Choroid plexus epithelial cell (primary cell): ENCODE results near the gene GJB6.
"Not testable (repeated sequence)": the region's sequence is repeated elsewhere in the genome, so short reads cannot be mapped to it uniquely, and the experiment has no call there.

Experiments
- DNase-seq: peaks from one replicate; pipeline ENCODE4 v3.0.0-alpha.2; 2010; ENCODE audit warnings: low read depth
- H3K4me3 ChIP-seq: 2 replicates; pipeline ENCODE4 v1.5.1; 2011; ENCODE audit warnings: low read depth, mild to moderate bottlenecking, control low read depth, low read length, moderate library complexity
- TF ChIP-seq, protein P1 (sequence below): conservative IDR thresholded peaks from 2 replicates; pipeline ENCODE4 v1.5.1; 2011; ENCODE audit warnings: low read depth, mild to moderate bottlenecking, control low read depth, inconsistent platforms, low read length, moderate library complexity

Gene GJB6

DNA sequence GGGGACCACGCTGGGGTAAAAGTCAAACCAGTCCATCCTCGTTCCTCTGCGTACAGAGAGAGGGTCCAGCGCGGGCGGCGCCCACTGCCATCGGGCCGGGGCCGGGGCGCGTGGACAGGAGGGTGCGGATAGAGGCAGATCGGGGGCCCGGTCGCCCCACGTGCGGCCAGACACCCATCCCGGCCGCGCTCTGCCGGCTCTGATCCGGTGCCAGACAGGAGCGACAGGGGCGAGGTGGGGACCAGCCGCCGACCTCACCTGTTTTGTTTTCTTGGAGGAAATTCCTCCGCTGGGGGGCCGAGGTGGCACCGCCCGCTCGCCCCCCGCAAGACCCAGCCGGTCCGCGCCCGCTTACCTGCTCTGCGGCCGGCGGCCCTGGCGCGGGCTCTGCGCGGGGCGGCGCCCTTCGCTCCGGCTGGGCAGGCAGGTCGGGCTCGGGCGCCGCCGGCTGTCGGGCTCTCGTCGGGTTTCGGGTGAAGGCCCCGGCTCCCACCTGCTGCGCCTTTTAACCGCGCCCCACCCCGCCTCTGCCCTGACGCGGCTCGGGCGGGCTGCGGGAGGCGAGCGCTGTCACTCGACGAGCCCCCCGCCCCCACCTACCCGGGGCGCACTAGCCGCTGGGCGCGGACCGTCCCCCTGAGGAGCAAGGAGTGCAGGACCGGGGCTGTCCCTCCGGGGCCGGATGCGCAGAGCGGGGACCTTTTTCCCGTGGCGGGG lies at the start of gene GJB6:
Gene GJB6 (minus strand): TSS at position 481 of the 717 bp plus-strand sequence. CDS start 8,839 bp downstream, outside the sequence.
- DNase-seq, result no peak
- no peak within 1 kb of the TSS for H3K4me3 ChIP-seq
- TF ChIP-seq, protein P1, sequence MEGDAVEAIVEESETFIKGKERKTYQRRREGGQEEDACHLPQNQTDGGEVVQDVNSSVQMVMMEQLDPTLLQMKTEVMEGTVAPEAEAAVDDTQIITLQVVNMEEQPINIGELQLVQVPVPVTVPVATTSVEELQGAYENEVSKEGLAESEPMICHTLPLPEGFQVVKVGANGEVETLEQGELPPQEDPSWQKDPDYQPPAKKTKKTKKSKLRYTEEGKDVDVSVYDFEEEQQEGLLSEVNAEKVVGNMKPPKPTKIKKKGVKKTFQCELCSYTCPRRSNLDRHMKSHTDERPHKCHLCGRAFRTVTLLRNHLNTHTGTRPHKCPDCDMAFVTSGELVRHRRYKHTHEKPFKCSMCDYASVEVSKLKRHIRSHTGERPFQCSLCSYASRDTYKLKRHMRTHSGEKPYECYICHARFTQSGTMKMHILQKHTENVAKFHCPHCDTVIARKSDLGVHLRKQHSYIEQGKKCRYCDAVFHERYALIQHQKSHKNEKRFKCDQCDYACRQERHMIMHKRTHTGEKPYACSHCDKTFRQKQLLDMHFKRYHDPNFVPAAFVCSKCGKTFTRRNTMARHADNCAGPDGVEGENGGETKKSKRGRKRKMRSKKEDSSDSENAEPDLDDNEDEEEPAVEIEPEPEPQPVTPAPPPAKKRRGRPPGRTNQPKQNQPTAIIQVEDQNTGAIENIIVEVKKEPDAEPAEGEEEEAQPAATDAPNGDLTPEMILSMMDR, result no peak

DNA sequence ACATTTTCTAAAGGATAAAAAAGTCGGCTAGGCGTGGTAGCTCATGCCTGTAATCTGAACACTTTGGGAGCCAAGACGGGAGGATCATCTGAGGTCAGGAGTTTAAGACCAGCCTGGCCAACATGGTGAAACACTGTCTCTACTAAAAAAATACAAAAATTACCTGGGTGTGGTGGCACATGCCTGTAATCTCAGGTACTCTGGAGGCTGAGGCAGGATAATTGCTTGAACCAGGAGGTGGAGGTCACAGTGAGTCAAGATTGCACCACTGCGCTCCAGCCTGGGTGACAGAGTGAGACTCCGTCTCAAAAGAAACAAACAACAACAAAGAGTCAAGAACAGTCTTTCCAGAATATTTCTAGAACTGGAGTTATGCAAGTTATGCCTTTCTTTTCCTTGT lies 44.8 kb upstream of the GJB6 start:
- H3K4me3 ChIP-seq, result not testable (repeated sequence)

DNA sequence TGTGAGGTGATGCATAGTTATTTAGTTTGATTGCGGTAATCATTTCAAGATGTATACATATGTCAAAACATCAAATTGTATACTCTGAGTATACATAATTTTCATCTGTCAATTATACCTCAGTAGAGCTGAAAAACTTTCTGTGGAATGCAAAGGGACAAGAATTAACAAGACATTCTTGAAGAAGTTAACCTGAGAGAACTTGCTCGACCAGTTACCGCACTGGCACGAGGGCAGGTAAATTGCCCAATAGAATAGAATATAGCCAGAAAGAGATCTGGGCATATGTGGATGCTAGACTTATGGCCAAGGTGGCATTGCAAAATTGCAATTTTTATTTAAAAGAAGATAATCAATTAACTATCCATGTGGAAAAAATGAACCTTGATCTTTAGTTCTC lies 42.3 kb upstream of the GJB6 start:
- no peak overlapping the region for H3K4me3 ChIP-seq
- TF ChIP-seq, protein P1, result no peak

More for the DNA sequence above, 44.8 kb upstream of the GJB6 start:
- DNase-seq, result not testable (repeated sequence)

DNA sequence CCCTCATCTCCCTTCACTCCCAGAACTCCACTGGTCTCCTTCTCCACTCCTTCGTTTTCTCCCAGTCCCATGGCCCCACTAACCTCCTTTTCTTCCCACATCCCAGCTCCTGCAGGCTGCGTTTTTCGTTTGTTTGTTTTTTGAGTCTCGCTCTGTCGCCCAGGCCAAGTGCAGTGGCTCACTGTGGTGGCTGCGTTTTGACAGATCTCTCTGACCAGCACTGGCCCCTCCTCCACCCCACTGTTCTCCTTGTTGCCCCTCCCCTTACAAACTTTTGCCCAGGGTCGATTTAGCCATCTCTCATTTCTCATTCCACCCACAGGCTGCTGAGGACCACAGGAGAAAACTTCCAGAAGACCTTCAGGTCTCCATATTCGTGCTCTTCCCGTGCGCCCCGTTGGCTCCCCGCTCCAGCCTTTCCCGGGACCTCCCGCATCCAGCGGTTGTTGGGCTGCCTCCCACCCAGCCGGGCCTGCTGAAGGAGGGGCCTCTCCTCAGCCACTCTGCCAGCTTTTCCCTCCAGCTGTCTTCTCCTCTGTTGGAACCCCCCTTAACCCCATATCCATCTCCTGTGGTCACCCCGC lies 40.6 kb upstream of the GJB6 start:
- DNase-seq, result no peak
- TF ChIP-seq, protein P1, result no peak
- H3K4me3 ChIP-seq, result no peak overlapping the region

More for the DNA sequence above, 42.3 kb upstream of the GJB6 start:
- no peak for DNase-seq

DNA sequence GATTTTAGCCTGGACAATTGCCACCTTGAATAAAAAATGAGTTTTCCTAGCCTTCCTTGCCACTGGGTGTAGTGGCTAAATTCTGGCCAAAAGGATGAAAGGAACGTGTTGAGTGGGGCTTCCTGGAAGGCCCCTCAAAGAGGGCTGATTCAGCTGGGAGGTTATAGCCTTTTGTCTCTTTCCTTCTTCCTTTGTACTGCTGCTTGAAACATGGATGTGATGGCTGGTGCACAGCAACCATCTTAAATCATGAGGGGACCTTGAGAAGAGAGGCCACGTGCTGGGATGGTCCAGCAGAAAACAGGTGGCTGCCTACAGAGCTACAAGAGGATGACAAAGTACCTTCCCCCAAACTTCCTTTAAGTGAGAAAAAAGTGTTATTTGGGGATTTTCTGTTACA lies 40.0 kb upstream of the GJB6 start:
- DNase-seq, result no peak
- no peak overlapping the region for H3K4me3 ChIP-seq
- TF ChIP-seq, protein P1, result no peak

DNA sequence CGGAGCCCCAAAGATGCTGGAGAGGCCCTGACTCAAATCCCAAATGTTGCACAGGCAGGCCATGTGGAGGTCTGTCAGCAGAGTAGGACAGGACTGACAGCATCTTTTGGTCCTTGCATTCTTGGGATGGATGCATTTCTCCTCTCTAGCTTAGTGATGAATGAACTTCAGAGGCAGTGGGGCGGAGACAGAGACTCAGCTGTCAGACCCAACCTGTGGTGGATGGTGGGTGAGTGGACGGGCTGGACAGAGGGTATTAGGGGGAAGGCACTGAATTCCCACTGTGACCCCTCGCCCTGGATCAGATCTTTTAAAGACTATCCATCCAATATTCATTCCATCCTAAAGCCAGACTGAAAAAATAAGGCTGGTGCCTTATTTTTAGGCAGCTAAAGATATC lies 39.3 kb upstream of the GJB6 start:
- DNase-seq, result no peak
- TF ChIP-seq, protein P1, result no peak
- no peak overlapping the region for H3K4me3 ChIP-seq

DNA sequence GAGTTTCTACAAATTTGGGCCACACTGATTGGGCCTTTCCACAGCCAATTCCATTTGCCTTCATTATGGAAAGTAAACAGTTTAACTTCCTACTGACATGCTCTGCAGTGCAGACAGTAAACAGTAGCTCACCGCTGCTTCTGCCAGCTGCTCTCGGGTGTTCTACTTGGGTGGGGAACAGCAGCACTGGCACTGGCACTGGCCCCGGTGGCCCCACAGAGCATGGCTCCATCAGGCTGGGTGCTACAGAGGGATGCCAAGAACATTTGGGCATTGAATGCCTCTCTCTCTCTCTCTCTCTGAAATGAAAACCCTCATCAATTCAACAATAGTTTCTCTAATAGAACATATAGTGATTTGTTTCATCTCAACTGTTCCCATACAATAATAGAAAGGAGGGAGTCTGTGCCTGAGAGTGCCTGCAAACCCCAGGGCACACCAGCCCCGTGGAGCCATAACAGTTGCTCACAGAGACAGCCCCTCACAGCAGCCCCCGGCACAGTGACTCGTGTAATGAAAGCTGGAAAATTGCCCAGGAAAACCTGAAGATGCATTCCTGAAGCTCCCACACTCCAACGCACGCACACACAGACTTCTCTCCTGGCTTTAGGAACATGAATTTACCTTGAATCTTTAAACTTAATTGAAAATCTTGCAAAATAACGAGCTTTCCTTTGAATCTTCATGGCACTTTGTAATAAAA lies 38.2 kb upstream of the GJB6 start:
- peak; percentile 16 for DNase-seq
- H3K4me3 ChIP-seq, result no peak overlapping the region
- TF ChIP-seq, protein P1, result no peak
